ENCODE results near the gene ST3GAL2. TPM values are rescaled to one million over a fixed set of nuclear protein-coding genes. Genes with fewer than 3 reads are reported as not detected.
A peak's percentile ranks its signal among the peaks of the same experiment; 100 is the strongest.

The ST3GAL2 gene
- total and polyA plus RNA-seq, 12 donors = 5.3 to 30.8 (median 22.6) TPM

GRCh38 chr16:70398177-70398743, 40.6 kb downstream of the ST3GAL2 start:
- intact Hi-C loops (cut with DNase I) = no loop called here
- Histone ChIP-seq H3K4me1 (replicated peaks in 1 of 2) (no peaks in the 10 kb centered on the region), H3K36me3 (replicated peaks in 1 of 2) (peaks cover 0 to 26% of the 10 kb centered on the region in 2 donors), H3K9me3 (replicated peaks in 1 of 3) (no peaks in the 10 kb centered on the region), H3K27me3 (no peaks in the 10 kb centered on the region), H3K27ac (no peak overlapping the region), H3K4me3 (no peak overlapping the region)
- no peak for TF ChIP-seq CTCF (IDR thresholded peaks at IDR 0.05)
- no peak for TF ChIP-seq POLR2A (IDR thresholded peaks at IDR 0.05)
- DNase-seq = no peak
- 95 to 96% (median 95%) methylated on average over 16 to 30 of the region's 30 CpGs for WGBS, 4 donors

GRCh38 chr16:70396246-70396904, 42.5 kb downstream of the ST3GAL2 start:
- H3K9me3 ChIP-seq (replicated peaks in 1 of 3) = no peaks in the 10 kb centered on the region
- no peak for TF ChIP-seq CTCF (IDR thresholded peaks at IDR 0.05)
- TF ChIP-seq POLR2A (IDR thresholded peaks at IDR 0.05) = no peak
- peaks cover 0 to 26% of the 10 kb centered on the region in 2 donors for H3K36me3 ChIP-seq (replicated peaks in 1 of 2)
- peaks cover 9 to 11% of the 10 kb centered on the region in 2 donors for H3K4me1 ChIP-seq (replicated peaks in 1 of 2)
- no peak overlapping the region for H3K27ac ChIP-seq
- peak in 6 of 7 donors; percentile 35 to 88 (median 41) for DNase-seq
- WGBS, 4 donors = 82 to 90% (median 83%) methylated on average over 5 to 6 of the region's 6 CpGs
- intact Hi-C loops (cut with DNase I) = no loop called here
- H3K27me3 ChIP-seq = no peaks in the 10 kb centered on the region
- H3K4me3 ChIP-seq = no peak overlapping the region

- H3K27ac ChIP-seq = no peak overlapping the region
- H3K27me3 ChIP-seq = no peaks in the 10 kb centered on the region
- WGBS, 4 donors = 63 to 96% (median 64%) methylated on average over 4 to 8 of the region's 8 CpGs
- peak; percentile 54 to 80 (median 76) for DNase-seq
- TF ChIP-seq POLR2A (IDR thresholded peaks at IDR 0.05) (no peak), CTCF (IDR thresholded peaks at IDR 0.05) (peak; percentile 60 to 78 (median 64))
- peaks cover 9 to 11% of the 10 kb centered on the region in 2 donors for H3K4me1 ChIP-seq (replicated peaks in 1 of 2)
- peaks cover 0 to 26% of the 10 kb centered on the region in 2 donors for H3K36me3 ChIP-seq (replicated peaks in 1 of 2)
- H3K4me3 ChIP-seq = no peak overlapping the region
- H3K9me3 ChIP-seq (replicated peaks in 1 of 3) = no peaks in the 10 kb centered on the region
- intact Hi-C loops (cut with DNase I) = no loop called here
These were observed 43.5 kb downstream of the ST3GAL2 start for GRCh38 chr16:70395345-70395901.

GRCh38 chr16:70394853-70395252, 44.0 kb downstream of the ST3GAL2 start:
- intact Hi-C loops (cut with DNase I) = no loop called here
- Histone ChIP-seq H3K4me3 (no peak overlapping the region), H3K36me3 (replicated peaks in 1 of 2) (peaks cover 0 to 26% of the 10 kb centered on the region in 2 donors), H3K27ac (no peak overlapping the region), H3K27me3 (no peaks in the 10 kb centered on the region), H3K4me1 (replicated peaks in 1 of 2) (peaks cover 9 to 11% of the 10 kb centered on the region in 2 donors), H3K9me3 (replicated peaks in 1 of 3) (no peaks in the 10 kb centered on the region)
- TF ChIP-seq CTCF (IDR thresholded peaks at IDR 0.05) = no peak
- no peak for TF ChIP-seq POLR2A (IDR thresholded peaks at IDR 0.05)
- 83 to 94% (median 92%) methylated on average over 2 to 14 of the region's 14 CpGs for WGBS, 4 donors
- no peak for DNase-seq
